Activated CD4-positive, alpha-beta T cell treated with anti-CD3 and anti-CD28 coated beads, Interleukin-2, amount 10 ng/mL, durations not matched to agents 7 days and 5 days (primary cell): Measurements from ENCODE around the gene MGMT. TPM values are rescaled to one million over a fixed set of nuclear protein-coding genes. Genes with fewer than 3 reads are reported as not detected.

Source experiments
- CTCF ChIA-PET: fragments of 350-600 bp; sonication (Branson Sonifier 250); formaldehyde crosslinking; loops from one replicate; lab custom pipeline; 2021; ENCODE audit warnings: antibody characterized with exemption; lab: Charles Lee
- POLR2A ChIA-PET: fragments of 350-600 bp; sonication (Branson Sonifier 250); formaldehyde crosslinking; loops from one replicate; lab custom pipeline; 2021; ENCODE audit warnings: antibody characterized with exemption; lab: Charles Lee
- DNase-seq: peaks from one replicate; pipeline ENCODE4 v3.0.0-alpha.2; 2020
- H3K27ac Mint-ChIP-seq: one replicate; pipeline ENCODE4 v1.8.0; 2021; ENCODE audit warnings: mild to moderate bottlenecking, moderate library complexity, mixed read lengths
- H3K27me3 Mint-ChIP-seq: one replicate; pipeline ENCODE4 v1.8.0; 2021; ENCODE audit warnings: mixed read lengths
- H3K36me3 Mint-ChIP-seq: one replicate; pipeline ENCODE4 v1.8.0; 2021; ENCODE audit warnings: low read depth, mixed read lengths
- H3K4me1 Mint-ChIP-seq: one replicate; pipeline ENCODE4 v1.8.0; 2021; ENCODE audit warnings: mixed read lengths
- H3K4me3 Mint-ChIP-seq: one replicate; pipeline ENCODE4 v1.8.0; 2021; ENCODE audit warnings: mild to moderate bottlenecking, moderate library complexity, mixed read lengths
- H3K9me3 Mint-ChIP-seq: one replicate; pipeline ENCODE4 v1.8.0; 2021; ENCODE audit warnings: mixed read lengths
- total RNA-seq, 2 experiments: library from RNA; stranded (reverse); gene quantifications; one replicate each; pipeline ENCODE4 v1.2.3, GENCODE V29; 2021

Gene MGMT
- total RNA-seq, 2 experiments from 2014 or later = 17.6 to 19.3 TPM

- CTCF ChIA-PET = no interaction called here
- Mint-ChIP-seq H3K4me3 (no peak overlapping the region), H3K27ac (no peak overlapping the region), H3K27me3 (no peaks in the 10 kb centered on the region), H3K4me1 (no peaks in the 10 kb centered on the region), H3K9me3 (no peaks in the 10 kb centered on the region), H3K36me3 (no peaks in the 10 kb centered on the region)
- DNase-seq = no peak
- POLR2A ChIA-PET = no interaction called here
These were observed 25.6 kb upstream of the MGMT start for GRCh38 chr10:129441372-129442009.

GRCh38 chr10:129442866-129443265 is 24.2 kb upstream of the MGMT start:
- ChIA-PET POLR2A (no interaction called here), CTCF (no interaction called here)
- DNase-seq = no peak
- no peaks in the 10 kb centered on the region for H3K27me3 Mint-ChIP-seq
- no peaks in the 10 kb centered on the region for H3K36me3 Mint-ChIP-seq
- H3K4me3 Mint-ChIP-seq = no peak overlapping the region
- H3K4me1 Mint-ChIP-seq = no peaks in the 10 kb centered on the region
- H3K27ac Mint-ChIP-seq = no peak overlapping the region
- no peaks in the 10 kb centered on the region for H3K9me3 Mint-ChIP-seq

DNA sequence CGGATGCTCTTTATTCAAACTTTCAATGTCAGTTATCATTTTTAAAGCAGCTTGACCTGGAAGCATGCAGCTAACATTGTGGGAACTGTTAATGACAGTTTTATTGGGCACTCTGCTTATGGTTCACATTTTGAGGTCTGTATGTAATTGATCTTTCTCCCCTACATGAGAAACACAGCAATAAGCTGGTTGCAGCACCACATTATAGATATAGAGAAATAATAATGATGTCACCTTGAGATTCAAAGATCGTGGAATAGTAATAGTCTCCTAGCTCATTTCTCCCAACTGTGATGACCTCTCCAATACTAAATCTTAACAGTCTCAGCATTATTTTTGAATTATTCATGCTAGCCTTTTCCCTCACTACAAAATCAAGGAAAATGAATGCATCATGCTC is 22.7 kb upstream of the MGMT start:
- no peaks in the 10 kb centered on the region for H3K9me3 Mint-ChIP-seq
- ChIA-PET CTCF (no interaction called here), POLR2A (no interaction called here)
- DNase-seq = no peak
- no peak overlapping the region for H3K4me3 Mint-ChIP-seq
- H3K36me3 Mint-ChIP-seq = no peaks in the 10 kb centered on the region
- H3K27me3 Mint-ChIP-seq = no peaks in the 10 kb centered on the region
- H3K4me1 Mint-ChIP-seq = no peaks in the 10 kb centered on the region
- no peak overlapping the region for H3K27ac Mint-ChIP-seq

DNA sequence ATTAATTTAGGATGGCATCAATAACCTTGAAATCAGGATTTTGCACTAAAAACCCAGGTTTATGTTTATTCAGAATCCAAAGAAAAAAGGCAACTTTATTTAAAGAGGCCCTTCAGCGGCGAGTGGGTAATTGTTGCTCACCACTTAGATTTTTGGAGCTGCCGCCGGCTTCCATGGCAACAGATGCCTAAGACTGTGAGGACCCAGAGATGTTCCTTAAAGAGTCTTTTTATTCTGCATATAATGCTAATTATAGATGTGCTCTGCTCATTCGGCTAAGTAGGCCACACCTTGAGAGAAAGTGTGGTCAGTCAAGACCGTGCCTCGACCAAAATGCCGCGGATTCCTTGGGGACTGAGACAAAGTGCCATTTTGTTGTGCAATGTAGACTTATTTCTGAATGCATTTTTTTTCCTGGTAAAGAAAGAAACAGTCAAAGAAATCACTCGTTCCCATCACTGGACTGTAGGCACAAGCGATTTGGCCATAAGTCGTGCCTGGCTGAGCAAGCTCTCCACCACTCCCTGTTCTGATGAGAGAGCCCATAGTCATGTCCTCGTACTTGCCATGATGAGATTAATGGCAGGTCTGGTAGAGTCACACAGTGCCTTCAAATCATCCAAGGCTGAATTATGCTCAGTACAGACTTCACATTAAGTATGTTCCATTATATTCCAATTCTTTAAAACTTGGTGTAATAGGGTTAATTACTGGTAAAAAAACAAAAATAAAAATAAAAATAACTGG is 21.4 kb upstream of the MGMT start:
- no peak for DNase-seq
- Mint-ChIP-seq H3K9me3 (no peaks in the 10 kb centered on the region), H3K27ac (no peak overlapping the region), H3K4me1 (no peaks in the 10 kb centered on the region), H3K36me3 (no peaks in the 10 kb centered on the region), H3K4me3 (no peak overlapping the region), H3K27me3 (no peaks in the 10 kb centered on the region)
- CTCF ChIA-PET = interaction anchor here (0.6 kb wide), 1 partner anchor 76 kb away, joined by 8 read pairs; no protein-coding TSS in a partner anchor
- POLR2A ChIA-PET = no interaction called here

GRCh38 chr10:129446183-129446581 is 20.9 kb upstream of the MGMT start:
- H3K4me3 Mint-ChIP-seq = no peak overlapping the region
- no peak overlapping the region for H3K27ac Mint-ChIP-seq
- H3K4me1 Mint-ChIP-seq = no peaks in the 10 kb centered on the region
- no peaks in the 10 kb centered on the region for H3K36me3 Mint-ChIP-seq
- ChIA-PET CTCF (interaction anchor here (0.6 kb wide), 1 partner anchor 76 kb away, joined by 8 read pairs; no protein-coding TSS in a partner anchor), POLR2A (no interaction called here)
- H3K27me3 Mint-ChIP-seq = peaks cover under 1% of the 10 kb centered on the region
- no peaks in the 10 kb centered on the region for H3K9me3 Mint-ChIP-seq
- DNase-seq = no peak

- H3K4me1 Mint-ChIP-seq = no peaks in the 10 kb centered on the region
- ChIA-PET POLR2A (no interaction called here), CTCF (no interaction called here)
- no peaks in the 10 kb centered on the region for H3K9me3 Mint-ChIP-seq
- H3K36me3 Mint-ChIP-seq = no peaks in the 10 kb centered on the region
- no peak overlapping the region for H3K4me3 Mint-ChIP-seq
- no peak overlapping the region for H3K27ac Mint-ChIP-seq
- no peak for DNase-seq
- peaks cover 2% of the 10 kb centered on the region for H3K27me3 Mint-ChIP-seq
These were observed 19.6 kb upstream of the MGMT start for GRCh38 chr10:129447486-129447885.

- no peaks in the 10 kb centered on the region for H3K36me3 Mint-ChIP-seq
- POLR2A ChIA-PET = no interaction called here
- H3K27me3 Mint-ChIP-seq = peaks cover 2% of the 10 kb centered on the region
- H3K9me3 Mint-ChIP-seq = no peaks in the 10 kb centered on the region
- no peak for DNase-seq
- no peak overlapping the region for H3K4me3 Mint-ChIP-seq
- no peaks in the 10 kb centered on the region for H3K4me1 Mint-ChIP-seq
- CTCF ChIA-PET = interaction anchor here (0.7 kb wide), 1 partner anchor 11 kb away, joined by 3 read pairs; no protein-coding TSS in a partner anchor
- H3K27ac Mint-ChIP-seq = no peak overlapping the region
These were observed 19.0 kb upstream of the MGMT start for GRCh38 chr10:129448086-129448485.

DNA sequence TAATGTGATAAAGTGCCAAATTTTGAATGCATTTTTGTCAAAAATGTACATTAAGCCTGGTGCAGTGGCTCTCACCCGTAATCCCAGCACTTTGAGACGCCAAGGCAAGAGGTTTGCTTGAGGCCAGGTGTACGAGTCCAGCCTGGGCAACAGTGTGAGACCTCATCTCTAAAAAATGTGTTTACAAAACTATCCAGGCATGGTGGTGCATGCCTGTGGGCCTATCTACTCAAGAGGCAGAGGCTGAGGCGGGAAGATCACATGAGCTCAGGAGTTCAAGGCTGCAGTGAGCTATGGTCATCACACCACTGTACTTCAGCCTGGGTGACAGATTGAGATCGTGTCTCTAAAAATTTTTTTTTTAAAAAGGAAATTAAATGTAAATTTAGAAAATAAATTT is 18.5 kb upstream of the MGMT start:
- Mint-ChIP-seq H3K4me3 (no peak overlapping the region), H3K27me3 (peaks cover 2% of the 10 kb centered on the region), H3K4me1 (no peaks in the 10 kb centered on the region), H3K27ac (no peak overlapping the region), H3K36me3 (no peaks in the 10 kb centered on the region), H3K9me3 (no peaks in the 10 kb centered on the region)
- no peak for DNase-seq
- ChIA-PET POLR2A (no interaction called here), CTCF (interaction anchor here (0.7 kb wide), 1 partner anchor 12 kb away, joined by 3 read pairs; no protein-coding TSS in a partner anchor)

- CTCF ChIA-PET = no interaction called here
These were observed 17.1 kb upstream of the MGMT start for GRCh38 chr10:129449893-129450292.

DNA sequence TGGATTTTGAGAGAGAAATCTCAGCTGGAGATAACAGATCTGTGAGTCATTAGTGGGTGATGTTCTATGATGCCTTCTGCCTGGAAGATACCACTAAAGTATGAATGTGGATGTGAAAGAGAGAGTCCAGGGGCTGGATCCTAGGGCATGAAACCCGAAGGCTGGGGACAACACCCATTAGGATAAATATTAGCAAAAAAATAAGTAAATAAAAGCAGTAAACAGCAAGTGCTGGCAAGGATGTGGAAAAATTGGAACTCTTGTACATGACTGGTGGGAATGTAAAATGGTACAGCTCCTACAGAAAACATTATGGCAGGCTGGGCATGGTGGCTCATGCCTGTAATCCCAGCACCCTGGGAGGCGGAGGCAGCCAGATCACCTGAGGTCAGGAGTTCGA is 16.6 kb upstream of the MGMT start:
- Mint-ChIP-seq H3K4me3 (no peak overlapping the region), H3K27me3 (peaks cover 2% of the 10 kb centered on the region), H3K4me1 (no peaks in the 10 kb centered on the region), H3K36me3 (no peaks in the 10 kb centered on the region), H3K27ac (no peak overlapping the region), H3K9me3 (no peaks in the 10 kb centered on the region)
- ChIA-PET POLR2A (no interaction called here), CTCF (no interaction called here)
- DNase-seq = no peak

More at GRCh38 chr10:129449893-129450292, 17.1 kb upstream of the MGMT start:
- DNase-seq = no peak
- Mint-ChIP-seq H3K27me3 (peaks cover 2% of the 10 kb centered on the region), H3K36me3 (no peaks in the 10 kb centered on the region), H3K4me3 (no peak overlapping the region), H3K4me1 (no peaks in the 10 kb centered on the region), H3K27ac (no peak overlapping the region), H3K9me3 (no peaks in the 10 kb centered on the region)
- POLR2A ChIA-PET = no interaction called here

- H3K27me3 Mint-ChIP-seq = peaks cover 18% of the 10 kb centered on the region
- ChIA-PET CTCF (no interaction called here), POLR2A (no interaction called here)
- no peaks in the 10 kb centered on the region for H3K36me3 Mint-ChIP-seq
- no peaks in the 10 kb centered on the region for H3K4me1 Mint-ChIP-seq
- no peak overlapping the region for H3K4me3 Mint-ChIP-seq
- no peaks in the 10 kb centered on the region for H3K9me3 Mint-ChIP-seq
- no peak for DNase-seq
- no peak overlapping the region for H3K27ac Mint-ChIP-seq
These were observed 11.4 kb upstream of the MGMT start for GRCh38 chr10:129455625-129456024.

DNA sequence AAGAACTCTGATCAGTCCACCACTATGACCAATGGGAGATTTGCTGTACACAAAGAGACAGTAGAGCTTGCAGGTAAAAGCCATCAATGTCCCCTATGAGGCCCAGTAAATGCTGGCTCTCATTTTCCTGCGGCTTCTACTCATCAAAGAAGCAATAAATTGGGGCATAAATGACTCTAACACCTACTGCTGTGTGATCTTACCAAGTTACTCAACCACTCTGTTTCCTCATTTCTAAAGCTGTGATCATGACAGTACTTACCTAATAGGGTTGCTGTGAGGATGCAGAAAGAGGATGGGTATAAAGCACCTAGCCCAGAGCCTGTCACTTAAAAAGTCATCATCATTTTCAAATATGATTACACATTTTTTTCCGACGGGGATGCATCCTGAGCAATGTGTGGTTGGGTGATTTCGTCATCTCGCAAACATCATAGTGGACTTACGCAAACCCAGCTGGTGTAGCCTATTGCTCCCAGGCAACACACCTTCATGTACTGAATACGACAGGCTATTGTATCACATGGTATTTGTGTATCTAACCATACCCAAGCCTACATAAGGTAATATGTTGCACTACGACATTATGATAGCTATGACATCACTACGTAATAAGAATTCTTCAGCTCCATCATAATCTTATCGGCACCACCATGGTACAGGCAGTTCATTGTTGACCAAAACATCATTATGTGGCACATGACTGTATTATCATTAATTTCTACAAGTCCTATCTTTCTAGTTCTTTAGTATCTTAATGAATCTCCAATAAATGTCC is 7.1 kb upstream of the MGMT start:
- CTCF ChIA-PET = no interaction called here
- no peaks in the 10 kb centered on the region for H3K4me1 Mint-ChIP-seq

GRCh38 chr10:129462257-129462795 is 4.7 kb upstream of the MGMT start:
- ChIA-PET POLR2A (no interaction called here), CTCF (no interaction called here)
- Mint-ChIP-seq H3K4me1 (no peaks in the 10 kb centered on the region), H3K36me3 (no peaks in the 10 kb centered on the region), H3K4me3 (no peak overlapping the region), H3K27ac (no peak overlapping the region), H3K9me3 (no peaks in the 10 kb centered on the region), H3K27me3 (peaks cover 3% of the 10 kb centered on the region)
- DNase-seq = no peak

More for the DNA sequence above, 7.1 kb upstream of the MGMT start:
- DNase-seq = no peak
- Mint-ChIP-seq H3K27me3 (peaks cover 16% of the 10 kb centered on the region), H3K9me3 (no peaks in the 10 kb centered on the region), H3K27ac (no peak overlapping the region), H3K4me3 (no peak overlapping the region), H3K36me3 (no peaks in the 10 kb centered on the region)
- POLR2A ChIA-PET = interaction anchor here (0.6 kb wide), 1 partner anchor 575 kb away, joined by 4 read pairs; no protein-coding TSS in a partner anchor
